ENCODE measurements around the gene IFT20.

The IFT20 gene

GRCh38 chr17:28343491-28343932, 8.2 kb upstream of the IFT20 start:
- WGBS, 2 donors (ENCODE audit: extremely low coverage in 2 of 2, insufficient read length in 2 of 2, insufficient replicate concordance in 1 of 2): no CpG with 5 or more reads among the region's 10 CpGs

DNA sequence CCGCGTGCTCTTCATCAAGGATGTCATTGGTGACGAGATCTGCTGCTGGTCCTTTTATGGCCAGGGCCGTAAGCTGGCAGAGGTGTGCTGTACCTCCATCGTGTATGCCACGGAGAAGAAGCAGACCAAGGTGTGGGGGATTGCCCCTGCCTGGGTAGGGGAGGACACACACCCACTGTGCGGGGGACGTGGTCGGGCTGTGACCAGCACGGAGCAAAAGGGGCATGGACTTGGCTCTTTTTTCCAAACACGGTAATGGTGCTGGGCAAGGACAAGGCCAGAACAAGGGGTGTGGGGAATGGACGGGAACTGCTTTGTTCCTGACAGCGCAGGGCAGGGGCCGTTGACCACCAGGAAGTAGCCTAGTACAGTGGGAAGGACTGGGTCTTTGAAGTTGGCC, 7.0 kb upstream of the IFT20 start:
- Histone ChIP-seq H2AFZ (ENCODE audit: low read length) (no peak overlapping the region), H3K9me3 (replicated peaks in 1 of 2; ENCODE audit: control insufficient read depth in 2 of 2, insufficient read depth in 1 of 2, low read depth in 1 of 2, low read length in 2 of 2) (no peaks in the 10 kb centered on the region), H3K4me3 (ENCODE audit: low read length in 2 of 2) (no peak overlapping the region), H2BK15ac (ENCODE audit: low read length) (no peak overlapping the region), H3K36me3 (replicated peaks in 1 of 2; ENCODE audit: control insufficient read depth in 2 of 2, insufficient read depth in 2 of 2, low read length in 2 of 2) (peaks cover 51 to 87% of the 10 kb centered on the region in 2 donors), H3K4me2 (ENCODE audit: insufficient read depth, low read length, poor library complexity, severe bottlenecking) (no peak overlapping the region), H3K27ac (replicated peaks; ENCODE audit: low read length) (no peak overlapping the region), H3K79me1 (ENCODE audit: low read depth, low read length) (peaks cover 2% of the 10 kb centered on the region), H2BK12ac (ENCODE audit: low read length) (no peak overlapping the region), H3K27me3 (ENCODE audit: control insufficient read depth in 3 of 3, insufficient read depth in 3 of 3, low read depth in 1 of 3, low read length in 3 of 3) (no peaks in the 10 kb centered on the region), H4K91ac (ENCODE audit: low read depth, low read length, poor library complexity) (no peak overlapping the region), H2BK5ac (ENCODE audit: low read length) (no peak overlapping the region), H3K4ac (ENCODE audit: low read length) (no peak overlapping the region), H4K8ac (ENCODE audit: low read depth, low read length) (no peak overlapping the region), H3K4me1 (ENCODE audit: control insufficient read depth in 2 of 2, insufficient read depth in 1 of 2, low read depth in 1 of 2, low read length in 2 of 2) (peaks cover 0 to 6% of the 10 kb centered on the region in 2 donors), H3K9ac (ENCODE audit: low read depth, low read length, poor library complexity) (no peak overlapping the region), H3K23ac (ENCODE audit: low read depth, low read length, poor library complexity) (no peak overlapping the region), H2BK120ac (ENCODE audit: low read depth, low read length) (no peak overlapping the region), H3K18ac (ENCODE audit: low read length) (no peak overlapping the region), H3K14ac (ENCODE audit: low read length) (no peak overlapping the region), H2AK5ac (ENCODE audit: low read depth, low read length) (no peak overlapping the region)
- no CpG with 5 or more reads among the region's 14 CpGs for WGBS, 2 donors (ENCODE audit: extremely low coverage in 2 of 2, insufficient read length in 2 of 2, insufficient replicate concordance in 1 of 2)
- no peak for DNase-seq (ENCODE audit: low spot score)

More at GRCh38 chr17:28343491-28343932, 8.2 kb upstream of the IFT20 start:
- H3K36me3 ChIP-seq (replicated peaks in 1 of 2; ENCODE audit: control insufficient read depth in 2 of 2, insufficient read depth in 2 of 2, low read length in 2 of 2): peaks cover 59 to 95% of the 10 kb centered on the region in 2 donors
- no peak overlapping the region for H2AK5ac ChIP-seq (ENCODE audit: low read depth, low read length)
- H4K91ac ChIP-seq (ENCODE audit: low read depth, low read length, poor library complexity): no peak overlapping the region
- H3K4me2 ChIP-seq (ENCODE audit: insufficient read depth, low read length, poor library complexity, severe bottlenecking): no peak overlapping the region
- H4K8ac ChIP-seq (ENCODE audit: low read depth, low read length): no peak overlapping the region
- DNase-seq (ENCODE audit: low spot score): no peak
- no peak overlapping the region for H3K9ac ChIP-seq (ENCODE audit: low read depth, low read length, poor library complexity)
- no peak overlapping the region for H3K23ac ChIP-seq (ENCODE audit: low read depth, low read length, poor library complexity)
- no peaks in the 10 kb centered on the region for H3K9me3 ChIP-seq (replicated peaks in 1 of 2; ENCODE audit: control insufficient read depth in 2 of 2, insufficient read depth in 1 of 2, low read depth in 1 of 2, low read length in 2 of 2)
- no peak overlapping the region for H2AFZ ChIP-seq (ENCODE audit: low read length)
- H3K27me3 ChIP-seq (ENCODE audit: control insufficient read depth in 3 of 3, insufficient read depth in 3 of 3, low read depth in 1 of 3, low read length in 3 of 3): no peaks in the 10 kb centered on the region
- H2BK120ac ChIP-seq (ENCODE audit: low read depth, low read length): no peak overlapping the region
- H3K4ac ChIP-seq (ENCODE audit: low read length): no peak overlapping the region
- H3K14ac ChIP-seq (ENCODE audit: low read length): no peak overlapping the region
- H2BK5ac ChIP-seq (ENCODE audit: low read length): no peak overlapping the region
- H3K18ac ChIP-seq (ENCODE audit: low read length): no peak overlapping the region
- peaks cover 0 to 6% of the 10 kb centered on the region in 2 donors for H3K4me1 ChIP-seq (ENCODE audit: control insufficient read depth in 2 of 2, insufficient read depth in 1 of 2, low read depth in 1 of 2, low read length in 2 of 2)
- H3K27ac ChIP-seq (replicated peaks; ENCODE audit: low read length): no peak overlapping the region
- H3K79me1 ChIP-seq (ENCODE audit: low read depth, low read length): peaks cover 1% of the 10 kb centered on the region
- no peak overlapping the region for H3K4me3 ChIP-seq (ENCODE audit: low read length in 2 of 2)
- H2BK15ac ChIP-seq (ENCODE audit: low read length): no peak overlapping the region
- no peak overlapping the region for H2BK12ac ChIP-seq (ENCODE audit: low read length)

GRCh38 chr17:28341516-28341915, 6.2 kb upstream of the IFT20 start:
- no peak overlapping the region for H3K9ac ChIP-seq (ENCODE audit: low read depth, low read length, poor library complexity)
- WGBS, 2 donors (ENCODE audit: extremely low coverage in 2 of 2, insufficient read length in 2 of 2, insufficient replicate concordance in 1 of 2): no CpG with 5 or more reads among the region's 11 CpGs
- peaks cover 2% of the 10 kb centered on the region for H3K79me1 ChIP-seq (ENCODE audit: low read depth, low read length)
- no peak overlapping the region for H2BK12ac ChIP-seq (ENCODE audit: low read length)
- H4K8ac ChIP-seq (ENCODE audit: low read depth, low read length): no peak overlapping the region
- H2BK120ac ChIP-seq (ENCODE audit: low read depth, low read length): no peak overlapping the region
- H4K91ac ChIP-seq (ENCODE audit: low read depth, low read length, poor library complexity): no peak overlapping the region
- H2AFZ ChIP-seq (ENCODE audit: low read length): no peak overlapping the region
- H3K36me3 ChIP-seq (replicated peaks in 1 of 2; ENCODE audit: control insufficient read depth in 2 of 2, insufficient read depth in 2 of 2, low read length in 2 of 2): peaks cover 49 to 79% of the 10 kb centered on the region in 2 donors
- H3K14ac ChIP-seq (ENCODE audit: low read length): no peak overlapping the region
- H3K27me3 ChIP-seq (ENCODE audit: control insufficient read depth in 3 of 3, insufficient read depth in 3 of 3, low read depth in 1 of 3, low read length in 3 of 3): no peaks in the 10 kb centered on the region
- H3K4ac ChIP-seq (ENCODE audit: low read length): no peak overlapping the region
- no peak for DNase-seq (ENCODE audit: low spot score)
- no peak overlapping the region for H3K4me3 ChIP-seq (ENCODE audit: low read length in 2 of 2)
- no peak overlapping the region for H3K23ac ChIP-seq (ENCODE audit: low read depth, low read length, poor library complexity)
- H3K4me1 ChIP-seq (ENCODE audit: control insufficient read depth in 2 of 2, insufficient read depth in 1 of 2, low read depth in 1 of 2, low read length in 2 of 2): peaks cover 3% of the 10 kb centered on the region in 2 donors
- no peak overlapping the region for H2BK5ac ChIP-seq (ENCODE audit: low read length)
- no peaks in the 10 kb centered on the region for H3K9me3 ChIP-seq (replicated peaks in 1 of 2; ENCODE audit: control insufficient read depth in 2 of 2, insufficient read depth in 1 of 2, low read depth in 1 of 2, low read length in 2 of 2)
- H3K27ac ChIP-seq (replicated peaks; ENCODE audit: low read length): no peak overlapping the region
- no peak overlapping the region for H2AK5ac ChIP-seq (ENCODE audit: low read depth, low read length)
- H3K4me2 ChIP-seq (ENCODE audit: insufficient read depth, low read length, poor library complexity, severe bottlenecking): no peak overlapping the region
- H3K18ac ChIP-seq (ENCODE audit: low read length): no peak overlapping the region
- H2BK15ac ChIP-seq (ENCODE audit: low read length): no peak overlapping the region

DNA sequence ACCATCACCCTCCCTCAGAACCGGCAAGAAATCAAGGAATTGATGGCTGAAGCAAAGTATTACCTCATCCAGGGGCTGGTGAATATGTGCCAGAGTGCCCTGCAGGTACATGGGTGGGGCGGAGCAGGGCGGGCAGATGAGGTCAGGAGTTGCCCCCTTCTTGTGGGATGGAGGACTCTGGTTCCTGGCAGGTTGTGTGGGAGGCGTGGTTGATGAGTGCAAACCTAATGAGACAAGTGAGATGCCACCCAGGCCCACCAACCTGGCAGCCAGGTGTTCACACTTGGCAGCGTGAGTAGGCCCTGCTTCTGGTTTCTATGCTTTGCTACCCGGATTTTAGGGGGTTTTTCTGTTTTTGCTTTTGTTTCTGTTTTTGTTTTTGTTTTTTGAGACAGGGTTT, 5.1 kb upstream of the IFT20 start:
- H3K23ac ChIP-seq (ENCODE audit: low read depth, low read length, poor library complexity): no peak overlapping the region
- no peak overlapping the region for H3K4me3 ChIP-seq (ENCODE audit: low read length in 2 of 2)
- no CpG with 5 or more reads among the region's 6 CpGs for WGBS, 2 donors (ENCODE audit: extremely low coverage in 2 of 2, insufficient read length in 2 of 2, insufficient replicate concordance in 1 of 2)
- H4K8ac ChIP-seq (ENCODE audit: low read depth, low read length): no peak overlapping the region
- peaks cover 4% of the 10 kb centered on the region for H3K79me1 ChIP-seq (ENCODE audit: low read depth, low read length)
- H2BK12ac ChIP-seq (ENCODE audit: low read length): no peak overlapping the region
- H2BK5ac ChIP-seq (ENCODE audit: low read length): no peak overlapping the region
- no peak overlapping the region for H3K18ac ChIP-seq (ENCODE audit: low read length)
- peaks cover 0 to 3% of the 10 kb centered on the region in 2 donors for H3K4me1 ChIP-seq (ENCODE audit: control insufficient read depth in 2 of 2, insufficient read depth in 1 of 2, low read depth in 1 of 2, low read length in 2 of 2)
- H3K9me3 ChIP-seq (replicated peaks in 1 of 2; ENCODE audit: control insufficient read depth in 2 of 2, insufficient read depth in 1 of 2, low read depth in 1 of 2, low read length in 2 of 2): no peaks in the 10 kb centered on the region
- H2BK15ac ChIP-seq (ENCODE audit: low read length): no peak overlapping the region
- H3K4me2 ChIP-seq (ENCODE audit: insufficient read depth, low read length, poor library complexity, severe bottlenecking): no peak overlapping the region
- H3K27me3 ChIP-seq (ENCODE audit: control insufficient read depth in 3 of 3, insufficient read depth in 3 of 3, low read depth in 1 of 3, low read length in 3 of 3): no peaks in the 10 kb centered on the region
- H3K36me3 ChIP-seq (replicated peaks in 1 of 2; ENCODE audit: control insufficient read depth in 2 of 2, insufficient read depth in 2 of 2, low read length in 2 of 2): peaks cover 41 to 68% of the 10 kb centered on the region in 2 donors
- no peak for DNase-seq (ENCODE audit: low spot score)
- no peak overlapping the region for H3K4ac ChIP-seq (ENCODE audit: low read length)
- H2AK5ac ChIP-seq (ENCODE audit: low read depth, low read length): no peak overlapping the region
- no peak overlapping the region for H3K27ac ChIP-seq (replicated peaks; ENCODE audit: low read length)
- H2AFZ ChIP-seq (ENCODE audit: low read length): no peak overlapping the region
- no peak overlapping the region for H3K14ac ChIP-seq (ENCODE audit: low read length)
- H4K91ac ChIP-seq (ENCODE audit: low read depth, low read length, poor library complexity): no peak overlapping the region
- H2BK120ac ChIP-seq (ENCODE audit: low read depth, low read length): no peak overlapping the region
- no peak overlapping the region for H3K9ac ChIP-seq (ENCODE audit: low read depth, low read length, poor library complexity)
